Breast epithelium (tissue), 4 donors: ENCODE data around the gene ITPRIP. TPM values are rescaled to one million over a fixed set of nuclear protein-coding genes. Genes with fewer than 3 reads are reported as not detected.

Experiments
- DNase-seq, 2 donors: peaks; one replicate each; pipeline ENCODE4 v3.0.0-alpha.2; 2019; ENCODE audit warnings: low spot score in 2 of 2
- H3K27ac ChIP-seq, 2 donors: fragments of 200-600 bp; sonication (generic) in 1 of 2; one replicate each; pipeline ENCODE4 v1.5.1; 2016 to 2019; ENCODE audit warnings: mild to moderate bottlenecking in 1 of 2
- H3K27me3 ChIP-seq, 2 donors: fragments of 200-600 bp; sonication (generic) in 1 of 2; one replicate each; pipeline versions ENCODE4 v1.5.1 to v1.6.0; 2017 to 2019; ENCODE audit warnings: control low read depth in 1 of 2, mild to moderate bottlenecking in 1 of 2
- H3K36me3 ChIP-seq: fragments of 200-600 bp; one replicate; pipeline ENCODE4 v1.5.1; 2019
- H3K4me1 ChIP-seq, 2 donors: fragments of 200-600 bp; sonication (generic); one replicate each; pipeline ENCODE4 v1.5.1; 2016 to 2019; ENCODE audit warnings: control low read depth in 1 of 2
- H3K4me3 ChIP-seq, 3 donors: fragments of 200-600 bp; sonication (generic); 1 replicate in 2 of 3; 2 replicates in 1 of 3; pipeline ENCODE4 v1.5.1; 2016 to 2019; ENCODE audit warnings: mild to moderate bottlenecking in 3 of 3, moderate library complexity in 2 of 3
- H3K9me3 ChIP-seq, 2 donors: fragments of 200-600 bp; sonication (generic) in 1 of 2; one replicate each; pipeline ENCODE4 v1.5.1; 2016 to 2019; ENCODE audit warnings: control low read depth in 1 of 2
- CTCF ChIP-seq, 3 donors: fragments of 450-650 bp; IDR thresholded peaks; one replicate each; pipeline ENCODE4 v1.5.1; 2016 to 2017; ENCODE audit warnings: antibody characterized with exemption in 3 of 3, mild to moderate bottlenecking in 3 of 3, moderate library complexity in 3 of 3
- POLR2A ChIP-seq: fragments of 450-650 bp; IDR thresholded peaks from one replicate; pipeline ENCODE4 v1.6.1; 2016; ENCODE audit warnings: antibody characterized with exemption, mild to moderate bottlenecking, moderate library complexity
- POLR2AphosphoS5 ChIP-seq, 3 donors: sonication (generic); formaldehyde crosslinking; IDR thresholded peaks; one replicate each; pipeline ENCODE4 v1.6.1; 2017; ENCODE audit warnings: antibody characterized with exemption in 3 of 3
- intact Hi-C: fragments of 100-400 bp; cut with DNase I; formaldehyde crosslinking; loops from one replicate; pipeline ENCODE4 v1.15.1; 2023; ENCODE audit warnings: low total_unique reads
- total RNA-seq, 3 donors: library from RNA; depleted of rRNA; stranded (reverse); fragments of >200 nt; gene quantifications; one replicate each; pipeline ENCODE4 v1.1.0, GENCODE V29; 2016

ITPRIP gene
- total RNA-seq, 3 donors from 2014 or later = 12.0 to 35.4 (median 20.9) TPM

DNA sequence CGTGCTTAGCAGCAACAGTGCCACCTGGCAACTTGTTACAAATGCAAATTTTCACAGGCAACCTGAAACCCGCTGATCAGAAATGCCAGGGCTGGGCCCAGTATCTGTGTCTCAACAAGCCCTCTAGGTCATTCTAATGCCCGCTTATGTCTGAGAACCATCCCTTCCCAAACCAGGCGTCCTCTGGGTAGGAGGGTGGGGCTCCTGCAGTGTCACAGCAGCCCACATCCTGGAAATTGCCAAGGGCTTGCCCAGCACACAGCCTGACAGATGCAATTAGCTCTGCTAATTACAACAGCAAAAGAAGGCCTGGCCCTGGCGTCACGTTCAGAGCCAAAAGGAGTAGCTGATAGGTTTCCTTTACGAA lies 15.9 kb downstream of the ITPRIP start:
- TF ChIP-seq CTCF (IDR thresholded peaks at IDR 0.05) = no peak
- no peak for TF ChIP-seq POLR2AphosphoS5 (IDR thresholded peaks at IDR 0.05)
- TF ChIP-seq POLR2A = no peak
- Histone ChIP-seq H3K36me3 (no peaks in the 10 kb centered on the region), H3K27ac (peak overlapping the region; percentile 17 to 97), H3K9me3 (no peaks in the 10 kb centered on the region), H3K27me3 (no peaks in the 10 kb centered on the region), H3K4me1 (peaks cover 7 to 19% of the 10 kb centered on the region in 2 donors), H3K4me3 (no peak overlapping the region)
- intact Hi-C loops = no loop called here
- no peak for DNase-seq

DNA sequence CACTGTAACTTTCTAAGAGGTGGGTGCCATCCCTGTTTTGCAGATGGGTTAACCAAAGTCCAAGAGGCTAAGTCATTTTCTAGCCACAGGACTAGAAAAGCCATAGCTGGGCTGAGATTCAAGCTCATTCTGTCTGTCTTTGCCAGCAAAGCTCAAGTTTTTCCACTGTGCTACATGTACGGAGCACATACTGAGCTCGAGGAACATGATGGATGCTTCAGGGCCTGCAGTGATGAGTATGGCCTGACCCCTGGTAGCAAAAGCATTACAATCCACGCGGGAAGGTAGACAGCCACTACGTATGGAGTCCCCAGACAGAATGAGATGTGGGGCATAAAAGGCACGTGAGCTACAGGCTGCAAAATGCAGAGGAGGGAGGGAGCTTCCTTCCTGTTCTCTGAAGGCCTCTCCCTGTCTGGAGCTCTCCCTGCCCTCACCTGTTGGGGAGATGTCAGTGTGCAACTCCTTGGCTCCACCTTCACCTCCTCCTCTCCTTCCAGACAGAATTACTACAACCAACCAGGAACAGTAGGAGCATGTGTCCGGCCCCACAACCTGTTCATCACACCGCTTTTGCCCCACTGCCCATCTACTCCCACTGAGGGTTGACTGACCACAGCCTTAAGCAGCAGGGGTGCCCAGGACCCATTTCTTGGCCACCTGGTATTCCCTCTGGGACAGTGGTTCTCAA lies 16.4 kb downstream of the ITPRIP start:
- Histone ChIP-seq H3K9me3 (no peaks in the 10 kb centered on the region), H3K27me3 (no peaks in the 10 kb centered on the region), H3K27ac (peak overlapping the region; percentile 17 to 97), H3K4me1 (peaks cover 7 to 14% of the 10 kb centered on the region in 2 donors), H3K36me3 (no peaks in the 10 kb centered on the region), H3K4me3 (no peak overlapping the region)
- TF ChIP-seq POLR2AphosphoS5 (IDR thresholded peaks at IDR 0.05) (no peak), POLR2A (no peak), CTCF (IDR thresholded peaks at IDR 0.05) (no peak)
- no peak for DNase-seq
- intact Hi-C loops = no loop called here

GRCh38 chr10:104321226-104321625 lies 17.0 kb downstream of the ITPRIP start:
- H3K9me3 ChIP-seq = no peaks in the 10 kb centered on the region
- TF ChIP-seq POLR2AphosphoS5 (IDR thresholded peaks at IDR 0.05) (no peak), CTCF (IDR thresholded peaks at IDR 0.05) (no peak), POLR2A (no peak)
- H3K27ac ChIP-seq = peak overlapping the region in 1 of 2 donors; percentile 28
- H3K4me1 ChIP-seq = peaks cover 7 to 10% of the 10 kb centered on the region in 2 donors
- intact Hi-C loops = no loop called here
- no peak for DNase-seq
- no peaks in the 10 kb centered on the region for H3K36me3 ChIP-seq
- H3K27me3 ChIP-seq = no peaks in the 10 kb centered on the region
- no peak overlapping the region for H3K4me3 ChIP-seq

GRCh38 chr10:104318810-104319741 lies 19.2 kb downstream of the ITPRIP start:
- Histone ChIP-seq H3K4me1 (no peaks in the 10 kb centered on the region), H3K27me3 (no peaks in the 10 kb centered on the region), H3K4me3 (no peak overlapping the region), H3K36me3 (peaks cover 6% of the 10 kb centered on the region), H3K9me3 (no peaks in the 10 kb centered on the region), H3K27ac (peak overlapping the region; percentile 8 to 55)
- TF ChIP-seq CTCF (IDR thresholded peaks at IDR 0.05) = no peak
- TF ChIP-seq POLR2AphosphoS5 (IDR thresholded peaks at IDR 0.05) = peak; percentile 13 to 59 (median 38)
- DNase-seq = no peak
- intact Hi-C loops = no loop called here

DNA sequence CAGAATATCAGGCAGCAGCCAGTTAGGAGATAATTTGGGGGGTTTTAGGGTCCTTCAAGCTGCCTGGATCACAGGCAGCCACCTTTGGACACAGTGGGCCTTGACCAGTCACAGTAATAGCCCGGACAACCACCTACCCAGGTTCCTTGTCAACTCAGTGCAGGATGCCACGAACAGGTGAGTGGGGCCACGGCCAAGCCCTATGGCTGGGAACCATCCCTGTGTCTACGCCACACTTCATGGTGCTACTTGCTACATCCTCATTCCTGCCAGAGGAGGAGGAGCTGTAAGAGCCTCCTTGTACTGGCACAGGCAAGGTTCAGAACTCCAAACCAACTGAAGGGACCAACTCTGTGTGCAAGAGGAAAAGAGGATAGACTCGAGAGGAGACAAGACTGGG lies 19.9 kb downstream of the ITPRIP start:
- peak overlapping the region; percentile 8 to 66 for H3K27ac ChIP-seq
- H3K9me3 ChIP-seq = no peaks in the 10 kb centered on the region
- no peaks in the 10 kb centered on the region for H3K27me3 ChIP-seq
- intact Hi-C loops = no loop called here
- H3K4me1 ChIP-seq = no peaks in the 10 kb centered on the region
- DNase-seq = no peak
- H3K36me3 ChIP-seq = peaks cover 6% of the 10 kb centered on the region
- no peak overlapping the region for H3K4me3 ChIP-seq
- TF ChIP-seq POLR2A (no peak), POLR2AphosphoS5 (IDR thresholded peaks at IDR 0.05) (no peak), CTCF (IDR thresholded peaks at IDR 0.05) (no peak)
